MG63 (cell line): Measurements from ENCODE around the gene UNC93A. TPM values are rescaled to one million over a fixed set of nuclear protein-coding genes. Genes with fewer than 3 reads are reported as not detected.

Experiments
- total RNA-seq: library from RNA; depleted of rRNA; stranded (reverse); fragments of >200 nt; shearing (Covaris generic); gene quantifications from 2 replicates; pipeline ENCODE4 v1.2.3, GENCODE V29; 2014; ENCODE audit warnings: low replicate concordance; rRNA removed

UNC93A gene
- total RNA-seq, 1 experiment from 2014 or later, result not detected

Other genes with a start within 250 kb of the UNC93A start
- not detected in 2 replicates for gene CCR6, start 168.2 kb upstream of the UNC93A start, total RNA-seq
- gene GPR31, start 133.3 kb upstream of the UNC93A start, total RNA-seq, result not detected in 2 replicates
- gene TTLL2, start 33.8 kb downstream of the UNC93A start, total RNA-seq, result not detected in 2 replicates